ENCODE results near the gene NEAT1.

DNA sequence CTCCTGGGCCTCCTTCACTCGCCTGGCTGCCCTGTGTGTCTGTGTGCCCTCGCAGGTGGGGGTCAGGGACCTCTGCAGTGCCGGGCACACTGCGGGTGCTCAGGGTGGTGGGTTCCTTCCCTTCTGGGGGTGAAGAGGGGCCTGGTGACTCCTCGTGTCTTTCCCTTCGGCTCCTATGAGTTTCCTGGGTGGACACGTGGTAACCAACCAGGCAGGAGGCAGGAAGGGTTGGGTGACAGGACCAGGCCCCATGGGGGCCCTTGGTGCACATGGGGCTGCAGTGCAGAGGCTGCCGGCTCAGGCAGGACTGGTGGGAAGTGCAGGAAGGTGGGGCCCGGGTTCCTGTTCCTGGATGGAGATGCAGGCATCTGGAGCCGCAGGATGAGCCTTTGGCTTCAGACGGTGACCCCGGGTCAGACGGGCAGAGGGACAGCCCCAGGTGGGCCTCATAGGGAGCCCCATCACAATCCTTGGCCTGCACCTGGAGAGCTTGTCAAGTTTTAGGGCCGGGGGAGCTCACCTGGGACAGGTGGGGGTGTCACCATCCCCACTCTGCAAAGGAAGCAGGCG, 26.6 kb upstream of the NEAT1 start:
- TF ChIP-seq, protein P1, sequence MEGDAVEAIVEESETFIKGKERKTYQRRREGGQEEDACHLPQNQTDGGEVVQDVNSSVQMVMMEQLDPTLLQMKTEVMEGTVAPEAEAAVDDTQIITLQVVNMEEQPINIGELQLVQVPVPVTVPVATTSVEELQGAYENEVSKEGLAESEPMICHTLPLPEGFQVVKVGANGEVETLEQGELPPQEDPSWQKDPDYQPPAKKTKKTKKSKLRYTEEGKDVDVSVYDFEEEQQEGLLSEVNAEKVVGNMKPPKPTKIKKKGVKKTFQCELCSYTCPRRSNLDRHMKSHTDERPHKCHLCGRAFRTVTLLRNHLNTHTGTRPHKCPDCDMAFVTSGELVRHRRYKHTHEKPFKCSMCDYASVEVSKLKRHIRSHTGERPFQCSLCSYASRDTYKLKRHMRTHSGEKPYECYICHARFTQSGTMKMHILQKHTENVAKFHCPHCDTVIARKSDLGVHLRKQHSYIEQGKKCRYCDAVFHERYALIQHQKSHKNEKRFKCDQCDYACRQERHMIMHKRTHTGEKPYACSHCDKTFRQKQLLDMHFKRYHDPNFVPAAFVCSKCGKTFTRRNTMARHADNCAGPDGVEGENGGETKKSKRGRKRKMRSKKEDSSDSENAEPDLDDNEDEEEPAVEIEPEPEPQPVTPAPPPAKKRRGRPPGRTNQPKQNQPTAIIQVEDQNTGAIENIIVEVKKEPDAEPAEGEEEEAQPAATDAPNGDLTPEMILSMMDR (conservative IDR thresholded peaks at IDR 0.05 in 1 of 2, IDR thresholded peaks at IDR 0.05 in 1 of 2; ENCODE audit: extremely low read depth in 1 of 2, insufficient read depth in 1 of 2, low read depth in 1 of 2, low read length in 2 of 2): no peak
- TF ChIP-seq EZH2 (IDR thresholded peaks at IDR 0.05; ENCODE audit: borderline replicate concordance, low read length): no peak
